GM06990 (cell line): ENCODE data around the gene INPP1.
"Not testable (repeated sequence)": the region's sequence is repeated elsewhere in the genome, so short reads cannot be mapped to it uniquely, and the experiment has no call there.

ENCODE experiments used
- DNase-seq: peaks from one replicate; pipeline ENCODE4 v3.0.0-alpha.2; 2011; ENCODE audit not compliant: insufficient read length; ENCODE audit errors: extremely low read depth
- H3K27me3 ChIP-seq: replicated peaks from 2 replicates; pipeline ENCODE4 v1.6.0; 2011; ENCODE audit warnings: low read length; ENCODE audit not compliant: control insufficient read depth, insufficient read depth
- H3K36me3 ChIP-seq: 2 replicates; pipeline ENCODE4 v1.5.1; 2011; ENCODE audit warnings: low read length; ENCODE audit not compliant: control insufficient read depth, insufficient read depth
- H3K4me3 ChIP-seq: replicated peaks from 2 replicates; pipeline ENCODE4 v1.5.1; 2011; ENCODE audit warnings: low read depth, mild to moderate bottlenecking, control low read depth, low read length
- CTCF ChIP-seq: IDR thresholded peaks from 2 replicates; pipeline ENCODE4 v1.5.1; 2011; ENCODE audit warnings: low read length, control low read depth, mild to moderate bottlenecking, inconsistent platforms; ENCODE audit not compliant: insufficient read depth, poor library complexity, severe bottlenecking

INPP1 gene

GRCh38 chr2:190352668-190353536, 9.5 kb downstream of the INPP1 start:
- no peak for TF ChIP-seq CTCF
- Histone ChIP-seq H3K36me3 (no peaks in the 10 kb centered on the region), H3K27me3 (no peaks in the 10 kb centered on the region), H3K4me3 (no peak overlapping the region)
- no peak for DNase-seq

GRCh38 chr2:190353537-190353899, 10.1 kb downstream of the INPP1 start:
- no peak overlapping the region for H3K4me3 ChIP-seq
- no peak for TF ChIP-seq CTCF
- DNase-seq, result no peak
- no peaks in the 10 kb centered on the region for H3K36me3 ChIP-seq
- no peaks in the 10 kb centered on the region for H3K27me3 ChIP-seq

GRCh38 chr2:190354003-190354690, 10.8 kb downstream of the INPP1 start:
- no peak overlapping the region for H3K4me3 ChIP-seq
- no peak for TF ChIP-seq CTCF
- no peaks in the 10 kb centered on the region for H3K27me3 ChIP-seq
- no peaks in the 10 kb centered on the region for H3K36me3 ChIP-seq
- DNase-seq, result no peak

GRCh38 chr2:190355968-190356644, 12.7 kb downstream of the INPP1 start:
- TF ChIP-seq CTCF, result no peak
- H3K27me3 ChIP-seq, result no peaks in the 10 kb centered on the region
- H3K4me3 ChIP-seq, result no peak overlapping the region
- no peak for DNase-seq
- no peaks in the 10 kb centered on the region for H3K36me3 ChIP-seq

GRCh38 chr2:190357600-190357999, 14.2 kb downstream of the INPP1 start:
- no peaks in the 10 kb centered on the region for H3K36me3 ChIP-seq
- no peaks in the 10 kb centered on the region for H3K27me3 ChIP-seq
- no peak for DNase-seq
- no peak overlapping the region for H3K4me3 ChIP-seq
- TF ChIP-seq CTCF, result no peak

GRCh38 chr2:190358655-190359448, 15.5 kb downstream of the INPP1 start:
- DNase-seq, H3K4me3 ChIP-seq, H3K27me3 ChIP-seq, H3K36me3 ChIP-seq: not testable (repeated sequence)
